Head of caudate nucleus (tissue), 42 donors: Measurements from ENCODE around the gene ADCY4.
"Not testable (repeated sequence)": the region's sequence is repeated elsewhere in the genome, so short reads cannot be mapped to it uniquely, and the experiment has no call there.

ENCODE experiments used
- DNase-seq, 42 donors: peaks; one replicate each; pipeline versions ENCODE4 v3.0.0 to v3.0.0-alpha.2; 2020 to 2021; ENCODE audit warnings: mixed read lengths in 7 of 42
- intact Hi-C: fragments of 100-400 bp; cut with DNase I; formaldehyde crosslinking; loops from one replicate; pipeline ENCODE4 v1.15.0; 2022

Gene ADCY4

GRCh38 chr14:24368212-24368561 is 33.3 kb upstream of the ADCY4 start:
- intact Hi-C loops: no loop called here
- no peak for DNase-seq

DNA sequence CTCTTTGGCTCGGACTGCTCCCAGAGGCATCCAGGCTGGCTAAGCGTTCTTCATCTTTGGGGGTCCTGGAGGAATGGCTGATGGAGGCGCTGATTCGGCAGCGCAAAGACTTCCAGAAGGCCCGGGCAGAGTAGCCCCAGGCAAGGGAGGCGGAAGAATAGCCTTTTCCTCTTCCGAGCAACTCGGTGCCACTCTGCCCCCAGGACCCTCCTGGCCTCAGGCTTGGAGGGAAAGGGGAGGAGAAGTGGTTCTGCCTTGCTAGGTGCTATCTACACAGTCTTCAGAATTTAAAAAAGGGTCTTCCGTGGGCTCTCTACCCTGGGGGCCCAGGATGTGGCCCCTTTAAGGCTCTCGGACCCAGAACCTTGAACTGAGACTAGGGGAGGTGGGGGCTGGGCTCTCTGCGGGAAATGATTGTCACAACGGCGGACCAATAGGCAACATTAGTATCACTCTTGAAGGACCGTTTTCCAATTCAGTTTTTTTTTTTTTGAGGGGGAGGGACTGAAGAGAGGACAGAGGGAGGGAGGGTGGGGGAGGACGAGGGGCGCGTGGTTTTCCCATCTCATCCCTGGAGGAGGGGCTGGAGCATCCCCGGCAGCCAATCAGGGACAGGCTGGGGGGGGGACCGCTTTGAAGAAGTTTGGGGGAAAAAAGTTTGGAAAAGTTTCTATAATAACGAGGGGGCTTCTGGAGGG is 32.8 kb upstream of the ADCY4 start, which contains the start of gene NFATC4:
TSS of gene NFATC4 (plus strand) at position 671 of the 698 bp plus-strand sequence. CDS start 157 bp downstream, outside the sequence.
- DNase-seq: peak in 20 of 42 donors; percentile 10 to 71 (median 38)

DNA sequence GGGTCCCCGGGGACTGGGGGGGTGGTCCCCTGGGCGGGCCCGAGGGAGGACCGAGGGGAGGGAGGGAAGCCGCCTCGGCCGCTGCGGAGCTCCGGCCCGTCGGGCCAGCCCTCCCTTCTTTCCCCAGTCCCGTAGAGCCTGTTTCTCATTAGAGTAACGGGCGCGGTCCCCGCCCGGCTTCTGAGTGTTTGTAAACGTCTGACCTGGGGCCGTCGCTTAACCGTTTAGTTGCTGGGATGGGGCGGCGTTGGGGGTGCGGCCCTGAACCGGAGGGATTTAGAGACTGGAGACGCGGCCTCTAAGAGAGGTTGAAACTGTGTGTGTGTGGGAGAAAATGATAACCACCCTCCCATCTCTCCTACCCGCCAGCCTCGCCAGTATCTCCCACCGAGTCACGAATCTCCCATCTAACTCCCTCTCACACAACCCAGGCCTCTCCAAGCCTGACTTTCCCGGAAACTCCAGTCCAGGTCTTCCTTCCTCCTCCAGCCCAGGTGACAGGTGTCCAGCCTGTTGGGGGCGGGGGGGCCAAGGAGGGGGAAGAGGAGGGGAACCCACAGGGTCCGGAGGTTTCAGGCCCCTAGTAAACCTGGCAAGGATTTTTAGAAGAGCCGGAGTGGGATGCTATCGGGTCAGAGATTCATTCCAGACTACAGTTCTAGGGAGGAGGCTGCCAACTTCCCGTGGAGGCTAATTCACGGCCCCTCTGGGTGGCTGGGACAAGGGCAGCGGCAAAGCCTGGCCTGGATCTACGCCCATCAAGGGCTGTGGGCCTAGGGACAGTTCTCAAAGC is 32.0 kb upstream of the ADCY4 start:
- DNase-seq: peak in 38 of 42 donors; percentile 6 to 76 (median 46)

More for the DNA sequence above, 32.8 kb upstream of the ADCY4 start, which contains the start of gene NFATC4:
- intact Hi-C loops: no loop called here

DNA sequence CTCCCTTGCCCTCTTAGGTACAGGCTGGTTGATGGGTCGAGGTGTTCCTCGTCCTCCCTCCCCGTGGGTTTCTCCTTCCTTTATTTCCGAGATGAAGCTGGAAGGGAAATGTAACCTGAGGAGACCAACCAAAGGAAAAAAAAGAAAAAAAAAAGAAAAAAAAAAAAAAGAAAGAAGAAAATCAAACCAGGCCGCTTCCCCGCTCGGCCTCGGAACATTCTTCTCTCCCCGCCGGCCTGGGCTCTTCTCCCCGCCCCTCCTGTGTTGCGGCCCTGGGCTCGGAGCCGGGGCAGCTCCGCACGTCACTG is 31.5 kb upstream of the ADCY4 start:
- intact Hi-C loops: no loop called here
- peak in 2 of 42 donors; percentile 14 to 38 for DNase-seq

More for the DNA sequence above, 32.0 kb upstream of the ADCY4 start:
- intact Hi-C loops: no loop called here

- peak; percentile 16 to 79 (median 52) for DNase-seq
- intact Hi-C loops: no loop called here
These were observed 30.9 kb upstream of the ADCY4 start for GRCh38 chr14:24365600-24366412.

DNA sequence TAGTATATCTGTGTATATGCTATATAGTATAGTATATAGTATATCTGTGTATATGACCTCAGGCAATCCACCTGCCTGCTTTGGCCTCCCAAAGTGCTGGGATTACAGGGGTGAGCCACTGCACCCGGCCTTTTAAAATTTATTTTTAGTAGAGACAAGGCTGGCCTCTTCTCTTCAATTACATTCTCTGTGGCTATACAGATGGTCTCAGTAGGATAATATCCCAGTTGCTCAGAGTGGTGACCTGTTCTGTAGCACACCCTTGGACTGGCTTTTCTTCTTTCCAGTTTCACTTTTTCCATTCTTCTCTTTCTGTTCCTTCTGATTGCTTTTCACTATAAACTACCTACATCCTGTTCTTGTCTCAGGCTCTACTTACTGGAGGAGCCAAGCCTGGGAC is 30.0 kb upstream of the ADCY4 start:
- intact Hi-C loops: no loop called here
- DNase-seq: no peak

- DNase-seq: no peak
- intact Hi-C loops: no loop called here
These were observed 28.5 kb upstream of the ADCY4 start for GRCh38 chr14:24363401-24363800.

DNA sequence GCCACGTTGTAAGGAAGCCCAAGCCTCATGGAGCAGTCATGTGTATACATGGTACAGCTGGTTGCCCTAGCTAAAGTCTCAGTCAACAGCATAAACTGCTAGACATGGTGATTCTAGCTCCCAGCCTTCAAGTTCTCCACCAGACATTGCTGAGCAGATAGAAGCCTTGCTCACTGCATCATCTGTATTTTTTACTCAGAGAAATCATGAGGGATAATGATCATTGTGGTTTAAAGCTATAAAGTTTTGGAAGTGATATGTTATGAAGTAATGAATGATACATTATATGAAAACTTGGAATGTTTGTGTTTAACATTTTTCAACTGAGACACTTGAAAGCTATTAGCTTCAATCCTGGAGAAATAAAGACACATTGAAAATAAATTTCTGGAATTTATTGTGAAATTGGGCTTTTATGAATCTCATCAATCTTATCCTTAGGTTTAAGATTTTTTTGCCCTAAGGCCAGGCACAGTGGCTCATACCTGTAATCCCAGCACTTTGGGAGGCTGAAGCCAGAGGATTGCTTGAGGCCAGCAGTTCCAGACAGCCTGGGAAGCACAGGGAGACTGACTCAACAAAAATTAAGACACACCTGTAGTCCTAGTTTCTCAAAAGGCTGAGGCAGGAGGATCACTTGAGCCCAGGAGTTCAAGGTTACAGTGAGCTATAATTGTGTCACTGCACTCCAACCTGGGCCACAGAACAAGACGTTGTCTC is 27.5 kb upstream of the ADCY4 start:
- intact Hi-C loops: no loop called here
- DNase-seq: no peak

GRCh38 chr14:24361326-24361725 is 26.5 kb upstream of the ADCY4 start:
- intact Hi-C loops: no loop called here
- no peak for DNase-seq

DNA sequence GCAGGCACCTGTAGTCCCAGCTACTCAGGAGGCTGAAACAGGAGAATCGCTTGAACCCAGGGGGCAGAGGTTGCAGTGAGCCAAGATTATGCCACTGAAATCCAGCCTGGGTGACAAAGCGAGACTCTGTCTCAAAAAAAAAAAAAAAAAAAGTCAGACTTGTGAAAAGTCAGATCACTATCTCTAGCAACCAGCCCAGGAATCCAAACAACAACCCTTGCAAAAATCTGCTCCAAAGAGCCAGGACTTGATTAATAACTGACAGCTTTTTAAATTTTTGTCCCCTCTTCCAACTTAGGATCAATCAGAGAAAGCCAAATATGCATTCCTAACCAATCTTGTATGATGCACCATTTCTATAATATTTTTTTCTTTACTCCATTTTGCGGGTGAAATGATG is 25.4 kb upstream of the ADCY4 start:
- DNase-seq: no peak
- intact Hi-C loops: no loop called here

- intact Hi-C loops: no loop called here
- no peak for DNase-seq
These were observed 21.3 kb upstream of the ADCY4 start for GRCh38 chr14:24356208-24356607.

DNA sequence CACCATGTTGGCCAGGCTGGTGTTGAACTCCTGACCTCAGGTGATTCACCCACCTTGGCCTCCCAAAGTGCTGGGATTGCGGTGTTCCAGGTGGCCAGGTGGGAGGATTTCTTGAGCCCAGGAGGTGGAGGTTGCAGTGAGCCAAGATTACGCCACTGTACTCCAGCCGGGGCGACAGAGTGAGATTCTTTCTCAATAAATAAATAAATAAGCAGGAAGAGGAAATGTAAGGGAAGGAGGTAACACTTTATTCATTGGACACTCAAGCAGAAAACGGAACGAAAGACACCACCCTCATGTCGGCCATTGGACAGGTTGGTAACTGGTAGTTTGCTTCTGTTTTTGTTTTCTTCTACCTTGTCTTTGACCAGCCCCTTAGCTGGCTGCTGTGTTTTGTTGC is 20.1 kb upstream of the ADCY4 start:
- intact Hi-C loops: no loop called here

GRCh38 chr14:24354482-24354825 is 19.6 kb upstream of the ADCY4 start:
- DNase-seq, intact Hi-C loops: not testable (repeated sequence)

More for the DNA sequence above, 20.1 kb upstream of the ADCY4 start:
- DNase-seq: no peak

DNA sequence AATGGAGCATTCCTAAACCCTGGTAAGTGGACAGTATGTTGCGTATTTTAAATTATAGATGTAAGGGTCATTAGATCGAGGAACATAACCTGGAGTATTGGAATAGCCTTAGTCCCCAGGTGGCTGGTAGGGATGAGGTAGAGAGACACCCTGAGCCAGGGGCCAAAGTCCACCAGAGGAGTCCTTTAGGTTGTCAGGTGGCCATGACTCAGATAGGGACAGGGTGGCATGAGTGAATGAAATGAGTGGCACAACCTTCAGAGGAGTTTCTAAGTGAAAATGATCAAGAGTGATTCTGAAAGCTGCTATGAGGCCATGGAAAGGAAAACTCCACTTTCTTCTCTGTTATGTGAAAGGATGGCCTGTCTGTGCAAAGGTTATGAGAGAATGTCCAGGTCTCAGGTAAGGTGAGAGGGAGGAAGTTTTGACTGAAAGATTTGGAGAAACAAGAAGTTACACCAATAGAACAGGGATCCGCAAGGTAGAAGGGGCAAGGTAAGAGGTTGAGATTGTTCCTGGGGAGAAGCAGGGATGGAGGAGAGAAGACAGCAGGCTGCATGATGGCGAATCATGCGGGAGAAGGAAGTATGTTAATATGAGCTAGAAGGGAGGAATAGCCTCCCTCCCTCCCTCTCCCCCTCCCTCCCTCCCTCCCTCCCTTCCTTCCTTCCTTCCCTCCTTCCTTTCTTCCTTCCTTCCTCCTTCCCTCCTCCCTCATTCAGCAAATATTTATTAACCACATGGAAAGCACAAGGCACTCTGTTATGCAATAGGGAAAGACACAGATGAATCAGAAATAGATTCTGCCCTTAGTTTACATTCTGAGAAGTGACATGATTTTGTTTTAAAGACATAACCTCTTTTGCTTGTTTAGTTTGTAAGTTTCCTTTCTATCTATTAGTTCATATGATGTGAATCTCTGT is 18.9 kb upstream of the ADCY4 start:
- DNase-seq: no peak
- intact Hi-C loops: no loop called here

DNA sequence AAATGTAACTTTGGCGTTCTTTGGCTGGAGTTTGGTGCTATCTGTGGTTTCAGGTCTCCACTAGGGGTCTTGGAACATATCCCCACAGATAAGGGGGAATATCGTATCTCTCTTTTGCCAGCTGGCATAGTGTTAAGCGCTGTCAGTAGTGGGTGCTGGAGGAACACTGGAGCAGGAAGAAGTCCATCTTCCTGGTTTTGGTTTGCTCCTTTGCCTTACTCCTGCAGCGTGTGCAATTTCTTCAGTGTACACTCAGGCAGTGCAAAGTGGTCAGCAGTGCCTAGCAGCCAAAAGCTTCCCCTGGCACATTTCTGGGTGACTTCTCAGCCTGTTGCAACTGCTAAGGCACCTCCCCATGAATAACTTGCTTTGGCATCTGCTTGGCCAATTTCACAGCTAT is 16.6 kb upstream of the ADCY4 start:
- no peak for DNase-seq
- intact Hi-C loops: no loop called here

- intact Hi-C loops: no loop called here
- no peak for DNase-seq
These were observed 14.9 kb upstream of the ADCY4 start for GRCh38 chr14:24349742-24350141.

DNA sequence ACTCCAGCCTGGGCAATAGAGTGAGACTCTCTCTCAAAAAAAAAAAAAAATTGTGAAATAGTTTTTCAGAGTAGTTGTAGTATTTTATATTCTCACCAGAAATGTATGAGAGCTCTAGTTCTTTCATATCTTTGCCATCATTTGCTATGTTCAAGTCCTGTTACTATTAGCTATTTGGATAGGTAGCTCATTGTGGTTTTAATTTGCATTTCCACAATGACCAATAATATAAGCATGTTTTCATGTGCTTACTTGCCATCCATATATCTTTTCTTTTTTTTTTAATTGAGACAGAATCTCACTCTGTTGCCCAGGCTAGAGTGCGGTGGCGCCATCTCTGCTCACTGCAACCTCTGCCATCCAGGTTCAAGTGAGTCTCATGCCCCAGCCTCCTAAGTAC is 13.3 kb upstream of the ADCY4 start:
- intact Hi-C loops: no loop called here
- no peak for DNase-seq

DNA sequence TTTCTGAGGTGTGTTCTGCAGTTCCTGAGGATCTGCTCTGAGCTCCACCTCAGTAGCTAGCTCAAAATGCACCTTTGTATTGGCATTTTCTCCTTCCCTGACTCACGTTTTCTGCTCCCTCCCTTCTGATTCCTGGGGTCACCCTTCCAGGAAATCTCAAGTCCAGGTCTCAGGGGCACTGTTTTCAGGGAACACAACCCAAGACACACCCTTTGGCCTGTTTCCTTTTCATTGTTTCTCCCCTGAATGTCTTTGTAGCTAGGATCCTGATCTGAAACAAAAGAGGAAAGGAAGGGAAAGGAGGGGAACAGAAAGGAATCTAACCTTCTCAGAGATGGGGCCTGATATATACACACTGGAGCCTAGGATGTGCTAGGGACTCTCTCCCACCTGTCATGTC is 12.3 kb upstream of the ADCY4 start:
- intact Hi-C loops: no loop called here
- no peak for DNase-seq
